ENCODE results near the gene NR3C2.

The NR3C2 gene

GRCh38 chr4:148071009-148071408, 371.2 kb downstream of the NR3C2 start:
- Histone ChIP-seq H3K36me3 (ENCODE audit: control insufficient read depth in 5 of 5, insufficient read depth in 5 of 5, low read length in 5 of 5) (peaks cover 6 to 65% (median 50%) of the 10 kb centered on the region in 5 donors), H3K4me3 (ENCODE audit: low read depth in 1 of 5, low read length in 5 of 5) (no peak overlapping the region), H3K27me3 (ENCODE audit: control insufficient read depth in 5 of 5, insufficient read depth in 4 of 5, low read length in 5 of 5) (no peaks in the 10 kb centered on the region), H3K9me3 (ENCODE audit: control insufficient read depth in 5 of 5, low read length in 5 of 5) (peaks cover 0 to 19% (median 16%) of the 10 kb centered on the region in 5 donors), H3K9ac (ENCODE audit: low read length in 5 of 5) (no peak overlapping the region), H3K4me1 (ENCODE audit: control insufficient read depth in 5 of 5, insufficient read depth in 5 of 5, low read length in 5 of 5) (peaks cover 0 to 14% (median 3%) of the 10 kb centered on the region in 5 donors), H3K27ac (ENCODE audit: low read depth, low read length) (no peak overlapping the region)

GRCh38 chr4:148069895-148070178, 372.4 kb downstream of the NR3C2 start:
- Histone ChIP-seq H3K36me3 (ENCODE audit: control insufficient read depth in 5 of 5, insufficient read depth in 5 of 5, low read length in 5 of 5) (peaks cover 0 to 65% (median 51%) of the 10 kb centered on the region in 5 donors), H3K27ac (ENCODE audit: low read depth, low read length) (no peak overlapping the region), H3K4me3 (ENCODE audit: low read depth in 1 of 5, low read length in 5 of 5) (no peak overlapping the region), H3K4me1 (ENCODE audit: control insufficient read depth in 5 of 5, insufficient read depth in 5 of 5, low read length in 5 of 5) (peaks cover 0 to 14% (median 3%) of the 10 kb centered on the region in 5 donors), H3K9ac (ENCODE audit: low read length in 5 of 5) (no peak overlapping the region), H3K27me3 (ENCODE audit: control insufficient read depth in 5 of 5, insufficient read depth in 4 of 5, low read length in 5 of 5) (no peaks in the 10 kb centered on the region), H3K9me3 (ENCODE audit: control insufficient read depth in 5 of 5, low read length in 5 of 5) (peaks cover 0 to 7% (median 5%) of the 10 kb centered on the region in 5 donors)

- peaks cover 0 to 64% (median 51%) of the 10 kb centered on the region in 5 donors for H3K36me3 ChIP-seq (ENCODE audit: control insufficient read depth in 5 of 5, insufficient read depth in 5 of 5, low read length in 5 of 5)
- H3K4me3 ChIP-seq (ENCODE audit: low read depth in 1 of 5, low read length in 5 of 5) = no peak overlapping the region
- peaks cover 0 to 2% (median 0%) of the 10 kb centered on the region in 5 donors for H3K9me3 ChIP-seq (ENCODE audit: control insufficient read depth in 5 of 5, low read length in 5 of 5)
- no peak overlapping the region for H3K9ac ChIP-seq (ENCODE audit: low read length in 5 of 5)
- no peaks in the 10 kb centered on the region for H3K27me3 ChIP-seq (ENCODE audit: control insufficient read depth in 5 of 5, insufficient read depth in 4 of 5, low read length in 5 of 5)
- H3K27ac ChIP-seq (ENCODE audit: low read depth, low read length) = no peak overlapping the region
- H3K4me1 ChIP-seq (ENCODE audit: control insufficient read depth in 5 of 5, insufficient read depth in 5 of 5, low read length in 5 of 5) = peaks cover 0 to 14% (median 3%) of the 10 kb centered on the region in 5 donors
These were observed 372.9 kb downstream of the NR3C2 start for GRCh38 chr4:148069086-148069894.

- H3K9ac ChIP-seq (ENCODE audit: low read length in 5 of 5) = no peak overlapping the region
- H3K27ac ChIP-seq (ENCODE audit: low read depth, low read length) = no peak overlapping the region
- H3K36me3 ChIP-seq (ENCODE audit: control insufficient read depth in 5 of 5, insufficient read depth in 5 of 5, low read length in 5 of 5) = peaks cover 0 to 65% (median 49%) of the 10 kb centered on the region in 5 donors
- no peak overlapping the region for H3K4me3 ChIP-seq (ENCODE audit: low read depth in 1 of 5, low read length in 5 of 5)
- H3K4me1 ChIP-seq (ENCODE audit: control insufficient read depth in 5 of 5, insufficient read depth in 5 of 5, low read length in 5 of 5) = peaks cover 0 to 14% (median 3%) of the 10 kb centered on the region in 5 donors
- no peaks in the 10 kb centered on the region for H3K9me3 ChIP-seq (ENCODE audit: control insufficient read depth in 5 of 5, low read length in 5 of 5)
- H3K27me3 ChIP-seq (ENCODE audit: control insufficient read depth in 5 of 5, insufficient read depth in 4 of 5, low read length in 5 of 5) = no peaks in the 10 kb centered on the region
These were observed 373.9 kb downstream of the NR3C2 start for GRCh38 chr4:148068065-148068911.

- Histone ChIP-seq H3K4me1 (ENCODE audit: control insufficient read depth in 5 of 5, insufficient read depth in 5 of 5, low read length in 5 of 5) (peaks cover 0 to 14% (median 3%) of the 10 kb centered on the region in 5 donors), H3K27ac (ENCODE audit: low read depth, low read length) (no peak overlapping the region), H3K9me3 (ENCODE audit: control insufficient read depth in 5 of 5, low read length in 5 of 5) (no peaks in the 10 kb centered on the region), H3K27me3 (ENCODE audit: control insufficient read depth in 5 of 5, insufficient read depth in 4 of 5, low read length in 5 of 5) (no peaks in the 10 kb centered on the region), H3K9ac (ENCODE audit: low read length in 5 of 5) (no peak overlapping the region), H3K4me3 (ENCODE audit: low read depth in 1 of 5, low read length in 5 of 5) (no peak overlapping the region), H3K36me3 (ENCODE audit: control insufficient read depth in 5 of 5, insufficient read depth in 5 of 5, low read length in 5 of 5) (peaks cover 0 to 60% (median 46%) of the 10 kb centered on the region in 5 donors)
These were observed 374.8 kb downstream of the NR3C2 start for GRCh38 chr4:148067301-148067916.

- H3K4me3 ChIP-seq (ENCODE audit: low read depth in 1 of 5, low read length in 5 of 5) = no peak overlapping the region
- no peaks in the 10 kb centered on the region for H3K27me3 ChIP-seq (ENCODE audit: control insufficient read depth in 5 of 5, insufficient read depth in 4 of 5, low read length in 5 of 5)
- H3K27ac ChIP-seq (ENCODE audit: low read depth, low read length) = no peak overlapping the region
- peaks cover 0 to 56% (median 37%) of the 10 kb centered on the region in 5 donors for H3K36me3 ChIP-seq (ENCODE audit: control insufficient read depth in 5 of 5, insufficient read depth in 5 of 5, low read length in 5 of 5)
- H3K4me1 ChIP-seq (ENCODE audit: control insufficient read depth in 5 of 5, insufficient read depth in 5 of 5, low read length in 5 of 5) = peaks cover 0 to 12% (median 3%) of the 10 kb centered on the region in 5 donors
- no peak overlapping the region for H3K9ac ChIP-seq (ENCODE audit: low read length in 5 of 5)
- H3K9me3 ChIP-seq (ENCODE audit: control insufficient read depth in 5 of 5, low read length in 5 of 5) = no peaks in the 10 kb centered on the region
These were observed 377.1 kb downstream of the NR3C2 start for GRCh38 chr4:148065075-148065474.

- H3K9ac ChIP-seq (ENCODE audit: low read length in 5 of 5) = no peak overlapping the region
These were observed 377.8 kb downstream of the NR3C2 start for GRCh38 chr4:148064451-148064850.

GRCh38 chr4:148062301-148062950, 379.8 kb downstream of the NR3C2 start:
- Histone ChIP-seq H3K27me3 (ENCODE audit: control insufficient read depth in 5 of 5, insufficient read depth in 4 of 5, low read length in 5 of 5) (no peaks in the 10 kb centered on the region), H3K9me3 (ENCODE audit: control insufficient read depth in 5 of 5, low read length in 5 of 5) (no peaks in the 10 kb centered on the region), H3K4me3 (ENCODE audit: low read depth in 1 of 5, low read length in 5 of 5) (no peak overlapping the region), H3K36me3 (ENCODE audit: control insufficient read depth in 5 of 5, insufficient read depth in 5 of 5, low read length in 5 of 5) (peaks cover 0 to 45% (median 37%) of the 10 kb centered on the region in 5 donors), H3K27ac (ENCODE audit: low read depth, low read length) (no peak overlapping the region), H3K9ac (ENCODE audit: low read length in 5 of 5) (no peak overlapping the region), H3K4me1 (ENCODE audit: control insufficient read depth in 5 of 5, insufficient read depth in 5 of 5, low read length in 5 of 5) (peaks cover 0 to 8% (median 5%) of the 10 kb centered on the region in 5 donors)

More at GRCh38 chr4:148064451-148064850, 377.8 kb downstream of the NR3C2 start:
- peaks cover 0 to 9% (median 3%) of the 10 kb centered on the region in 5 donors for H3K4me1 ChIP-seq (ENCODE audit: control insufficient read depth in 5 of 5, insufficient read depth in 5 of 5, low read length in 5 of 5)
- H3K36me3 ChIP-seq (ENCODE audit: control insufficient read depth in 5 of 5, insufficient read depth in 5 of 5, low read length in 5 of 5) = peaks cover 0 to 53% (median 37%) of the 10 kb centered on the region in 5 donors
- H3K27me3 ChIP-seq (ENCODE audit: control insufficient read depth in 5 of 5, insufficient read depth in 4 of 5, low read length in 5 of 5) = no peaks in the 10 kb centered on the region
- no peaks in the 10 kb centered on the region for H3K9me3 ChIP-seq (ENCODE audit: control insufficient read depth in 5 of 5, low read length in 5 of 5)
- no peak overlapping the region for H3K4me3 ChIP-seq (ENCODE audit: low read depth in 1 of 5, low read length in 5 of 5)
- H3K27ac ChIP-seq (ENCODE audit: low read depth, low read length) = no peak overlapping the region

- Histone ChIP-seq H3K27ac (ENCODE audit: low read depth, low read length) (no peak overlapping the region), H3K27me3 (ENCODE audit: control insufficient read depth in 5 of 5, insufficient read depth in 4 of 5, low read length in 5 of 5) (no peaks in the 10 kb centered on the region), H3K4me3 (ENCODE audit: low read depth in 1 of 5, low read length in 5 of 5) (no peak overlapping the region), H3K36me3 (ENCODE audit: control insufficient read depth in 5 of 5, insufficient read depth in 5 of 5, low read length in 5 of 5) (peaks cover 0 to 41% (median 34%) of the 10 kb centered on the region in 5 donors), H3K9me3 (ENCODE audit: control insufficient read depth in 5 of 5, low read length in 5 of 5) (no peaks in the 10 kb centered on the region), H3K4me1 (ENCODE audit: control insufficient read depth in 5 of 5, insufficient read depth in 5 of 5, low read length in 5 of 5) (peaks cover 0 to 11% (median 4%) of the 10 kb centered on the region in 5 donors), H3K9ac (ENCODE audit: low read length in 5 of 5) (no peak overlapping the region)
These were observed 380.4 kb downstream of the NR3C2 start for GRCh38 chr4:148061795-148062194.

All from subcutaneous abdominal adipose tissue (tissue), 5 donors.